HEK293 (cell line): ENCODE results near the gene USP22.

Experiments used
- CTCF ChIA-PET: fragments of 350-600 bp; formaldehyde crosslinking; extraction: SDS; loops from one replicate; lab custom pipeline; 2021; ENCODE audit warnings: antibody characterized with exemption; lab: Yijun Ruan, JAX
- POLR2A ChIA-PET: fragments of 300-600 bp; formaldehyde crosslinking; extraction: SDS; loops from one replicate; lab custom pipeline; 2020; ENCODE audit warnings: antibody characterized with exemption, inconsistent platforms; lab: Yijun Ruan, JAX
- H3K27ac ChIP-seq: fragments of 200-500 bp; sonication (Bioruptor generic); 2 replicates; pipeline ENCODE4 v1.5.1; 2014; ENCODE audit warnings: low read depth, low read length, control low read depth, inconsistent platforms; ENCODE audit errors: extremely low read depth
- H3K36me3 ChIP-seq, 2 experiments: fragments of 200-500 bp in 1 of 2; sonication (Bioruptor generic) in 1 of 2; 1 replicate in 1 of 2; 2 replicates in 1 of 2; pipeline ENCODE4 v1.5.1; 2014 to 2017; ENCODE audit warnings: inconsistent platforms in 2 of 2, low read length in 2 of 2; ENCODE audit not compliant: control insufficient read depth in 2 of 2, insufficient read depth in 1 of 2
- H3K4me1 ChIP-seq: fragments of 200-500 bp; sonication (Bioruptor generic); 2 replicates; pipeline ENCODE4 v1.5.1; 2014; ENCODE audit warnings: mild to moderate bottlenecking, low read length, inconsistent platforms; ENCODE audit not compliant: control insufficient read depth, insufficient read depth
- H3K4me3 ChIP-seq: 2 replicates; pipeline ENCODE4 v1.5.1; 2011; ENCODE audit warnings: low read depth, mild to moderate bottlenecking, control low read depth, low read length, moderate library complexity
- H3K9me3 ChIP-seq: fragments of 200-500 bp; sonication (Bioruptor generic); 2 replicates; pipeline ENCODE4 v1.5.1; 2014; ENCODE audit warnings: low read depth, low read length, inconsistent platforms; ENCODE audit not compliant: control insufficient read depth, insufficient read depth
- KLF8 ChIP-seq: fragments of 450-650 bp; formaldehyde crosslinking; IDR thresholded peaks from 2 replicates; pipeline ENCODE4 v1.5.1; 2016; ENCODE audit warnings: missing biosample characterization, missing genetic modification characterization
- PRDM10 ChIP-seq: fragments of 450-650 bp; formaldehyde crosslinking; IDR thresholded peaks from 2 replicates; pipeline ENCODE4 v1.5.1; 2016; ENCODE audit warnings: missing biosample characterization, missing genetic modification characterization
- SP7 ChIP-seq: fragments of 450-650 bp; formaldehyde crosslinking; IDR thresholded peaks from 2 replicates; pipeline ENCODE4 v1.5.1; 2016; ENCODE audit warnings: missing biosample characterization, missing genetic modification characterization
- ZBTB11 ChIP-seq: fragments of 450-650 bp; formaldehyde crosslinking; conservative IDR thresholded peaks from 2 replicates; pipeline ENCODE4 v1.5.1; 2016; ENCODE audit warnings: low read depth, missing biosample characterization, missing genetic modification characterization
- ZBTB7A ChIP-seq: fragments of 450-650 bp; formaldehyde crosslinking; IDR thresholded peaks from 2 replicates; pipeline ENCODE4 v1.5.1; 2016; ENCODE audit warnings: low read depth, missing biosample characterization, missing genetic modification characterization
- ZBTB8A ChIP-seq: fragments of 450-650 bp; formaldehyde crosslinking; IDR thresholded peaks from 2 replicates; pipeline ENCODE4 v1.5.1; 2016; ENCODE audit warnings: missing biosample characterization, missing genetic modification characterization
- ZFP3 ChIP-seq: fragments of 450-650 bp; formaldehyde crosslinking; IDR thresholded peaks from 2 replicates; pipeline ENCODE4 v1.5.1; 2016; ENCODE audit warnings: low read depth, missing biosample characterization, missing genetic modification characterization
- ZIC2 ChIP-seq: fragments of 450-650 bp; formaldehyde crosslinking; IDR thresholded peaks from 2 replicates; pipeline ENCODE4 v1.5.1; 2016; ENCODE audit warnings: missing biosample characterization, missing genetic modification characterization
- ZNF10 ChIP-seq: fragments of 450-650 bp; formaldehyde crosslinking; IDR thresholded peaks from 2 replicates; pipeline ENCODE4 v1.5.1; 2017; ENCODE audit warnings: missing biosample characterization, missing genetic modification characterization
- ZNF112 ChIP-seq: fragments of 450-650 bp; formaldehyde crosslinking; IDR thresholded peaks from 2 replicates; pipeline ENCODE4 v1.5.0; 2017; ENCODE audit warnings: missing biosample characterization, missing genetic modification characterization
- ZNF140 ChIP-seq: fragments of 450-650 bp; formaldehyde crosslinking; IDR thresholded peaks from 2 replicates; pipeline ENCODE4 v1.5.1; 2016; ENCODE audit warnings: missing biosample characterization, missing genetic modification characterization
- ZNF174 ChIP-seq: fragments of 450-650 bp; formaldehyde crosslinking; IDR thresholded peaks from 2 replicates; pipeline ENCODE4 v1.5.0; 2017; ENCODE audit warnings: missing biosample characterization, mild to moderate bottlenecking, missing genetic modification characterization
- ZNF184 ChIP-seq: fragments of 450-650 bp; IDR thresholded peaks from 2 replicates; pipeline ENCODE4 v1.5.1; 2018; ENCODE audit warnings: missing biosample characterization, mild to moderate bottlenecking, missing genetic modification characterization
- ZNF324 ChIP-seq: fragments of 450-650 bp; formaldehyde crosslinking; IDR thresholded peaks from 2 replicates; pipeline ENCODE4 v1.5.1; 2016; ENCODE audit warnings: missing biosample characterization, missing genetic modification characterization
- ZNF623 ChIP-seq: fragments of 450-650 bp; formaldehyde crosslinking; IDR thresholded peaks from 2 replicates; pipeline ENCODE4 v1.5.1; 2016; ENCODE audit warnings: missing biosample characterization, missing genetic modification characterization
- ZNF629 ChIP-seq: fragments of 450-650 bp; formaldehyde crosslinking; IDR thresholded peaks from 2 replicates; pipeline ENCODE4 v1.5.1; 2017; ENCODE audit warnings: missing biosample characterization, missing genetic modification characterization
- ZNF660 ChIP-seq: fragments of 450-650 bp; IDR thresholded peaks from 2 replicates; pipeline ENCODE4 v1.5.1; 2018; ENCODE audit warnings: missing biosample characterization, mild to moderate bottlenecking, missing genetic modification characterization
- ZNF664 ChIP-seq: fragments of 450-650 bp; formaldehyde crosslinking; IDR thresholded peaks from 2 replicates; pipeline ENCODE4 v1.5.1; 2016; ENCODE audit warnings: missing biosample characterization, missing genetic modification characterization
- ZNF707 ChIP-seq: fragments of 450-650 bp; formaldehyde crosslinking; IDR thresholded peaks from 2 replicates; pipeline ENCODE4 v1.5.1; 2016; ENCODE audit warnings: missing biosample characterization, missing genetic modification characterization
- ZNF768 ChIP-seq: fragments of 450-650 bp; formaldehyde crosslinking; IDR thresholded peaks from 2 replicates; pipeline ENCODE4 v1.5.1; 2018; ENCODE audit warnings: missing biosample characterization, mild to moderate bottlenecking, missing genetic modification characterization
- ZNF791 ChIP-seq: fragments of 450-650 bp; formaldehyde crosslinking; IDR thresholded peaks from 2 replicates; pipeline ENCODE4 v1.5.1; 2016; ENCODE audit warnings: missing biosample characterization, missing genetic modification characterization
- ZNF837 ChIP-seq: fragments of 450-650 bp; formaldehyde crosslinking; IDR thresholded peaks from 2 replicates; pipeline ENCODE4 v1.5.1; 2016; ENCODE audit warnings: missing biosample characterization, missing genetic modification characterization
- ZNF843 ChIP-seq: fragments of 450-650 bp; formaldehyde crosslinking; IDR thresholded peaks from 2 replicates; pipeline ENCODE4 v1.5.1; 2016; ENCODE audit warnings: missing biosample characterization, missing genetic modification characterization

USP22 gene

GRCh38 chr17:21016826-21017225 lies 26.0 kb downstream of the USP22 start:
- peaks cover 83 to 100% of the 10 kb centered on the region in 2 experiments for H3K36me3 ChIP-seq
- CTCF ChIA-PET: no interaction called here
- H3K4me3 ChIP-seq: no peak overlapping the region
- no peaks in the 10 kb centered on the region for H3K4me1 ChIP-seq
- no peaks in the 10 kb centered on the region for H3K9me3 ChIP-seq
- TF ChIP-seq ZNF174 (tag by site-specific recombination) (no peak), ZNF707 (tag by site-specific recombination) (no peak), PRDM10 (tag by site-specific recombination) (no peak), ZBTB8A (no peak), ZNF140 (tag by site-specific recombination) (no peak), ZNF184 (tag by site-specific recombination) (no peak), ZNF768 (tag by site-specific recombination) (no peak), ZNF837 (no peak), ZNF10 (tag by site-specific recombination) (no peak), ZBTB11 (tag by site-specific recombination) (no peak), ZIC2 (no peak), ZBTB7A (tag by site-specific recombination) (no peak), ZNF660 (tag by site-specific recombination) (no peak), ZNF112 (no peak), ZNF664 (tag by site-specific recombination) (no peak)
- POLR2A ChIA-PET: no interaction called here
- H3K27ac ChIP-seq: no peak overlapping the region

DNA sequence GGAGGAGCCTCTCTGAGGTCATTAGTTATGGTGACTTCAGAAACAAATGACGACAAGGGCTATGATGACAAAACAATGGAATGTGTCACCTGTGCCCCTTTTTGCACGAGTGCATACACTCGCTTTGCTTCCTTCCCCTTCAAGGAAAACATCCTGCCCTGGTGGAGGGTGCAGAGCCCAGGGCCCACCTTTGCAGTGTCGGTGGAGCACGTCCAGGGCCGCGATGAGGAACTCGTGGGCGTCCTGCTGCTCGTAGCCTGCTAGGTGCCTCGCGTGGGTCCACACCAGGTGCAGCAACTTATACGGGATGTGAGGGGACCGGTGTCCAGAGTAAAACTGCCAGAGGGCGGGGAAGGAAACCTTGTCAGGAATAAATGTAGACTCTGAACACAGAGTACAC lies 27.2 kb downstream of the USP22 start:
- Histone ChIP-seq H3K36me3 (peaks cover 84 to 100% of the 10 kb centered on the region in 2 experiments), H3K4me1 (no peaks in the 10 kb centered on the region), H3K27ac (no peak overlapping the region), H3K4me3 (no peak overlapping the region), H3K9me3 (no peaks in the 10 kb centered on the region)
- TF ChIP-seq ZNF629 (tag by site-specific recombination): 0 out of 2 replicates have a peak, but pooled peaks have one; percentile 25
- no peak for TF ChIP-seq ZNF843 (tag by site-specific recombination)
- no peak for TF ChIP-seq ZFP3
- TF ChIP-seq SP7: no peak
- no peak for TF ChIP-seq KLF8 (tag by site-specific recombination)
- TF ChIP-seq ZNF791 (tag by site-specific recombination): no peak
- no peak for TF ChIP-seq ZNF623 (tag by site-specific recombination)
- TF ChIP-seq ZNF324 (tag by site-specific recombination): no peak
- POLR2A ChIA-PET: interaction anchor here (1.9 kb wide), 1 partner anchor 28 kb away, joined by 7 read pairs; the partner anchor contains the start of gene USP22
- CTCF ChIA-PET: interaction anchor here (0.5 kb wide), 1 partner anchor 112 kb away, joined by 4 read pairs; no protein-coding TSS in a partner anchor
